RWPE2 (cell line): ENCODE results near the gene CEP41.

Source experiments
- ATAC-seq: fragments of 200-7000 bp; cut with Tn5 transposase; 3 replicates; pipeline ENCODE4 v1.9.1; 2021; ENCODE audit warnings: low read depth
- DNase-seq: peaks from one replicate; pipeline ENCODE4 v3.0.0-alpha.2; 2020; ENCODE audit warnings: low spot score
- H3K27ac ChIP-seq: fragments of 450-650 bp; 2 replicates; pipeline ENCODE4 v1.5.1; 2017; ENCODE audit warnings: mild to moderate bottlenecking; ENCODE audit not compliant: poor library complexity, severe bottlenecking
- H3K27me3 ChIP-seq: fragments of 250-450 bp; sonication (Bioruptor Pico); 2 replicates; pipeline ENCODE4 v1.5.1; 2021; ENCODE audit warnings: mild to moderate bottlenecking, moderate library complexity; ENCODE audit not compliant: insufficient read depth, poor library complexity, severe bottlenecking
- H3K36me3 ChIP-seq: fragments of 250-450 bp; sonication (Bioruptor Pico); 2 replicates; pipeline ENCODE4 v1.5.1; 2020; ENCODE audit warnings: low read depth, mild to moderate bottlenecking, moderate library complexity
- H3K4me1 ChIP-seq: fragments of 250-450 bp; sonication (Bioruptor Pico); 2 replicates; pipeline ENCODE4 v1.5.1; 2021; ENCODE audit warnings: mild to moderate bottlenecking, moderate library complexity; ENCODE audit not compliant: insufficient read depth, poor library complexity, severe bottlenecking
- H3K4me3 ChIP-seq: fragments of 250-450 bp; sonication (Bioruptor Pico); 2 replicates; pipeline ENCODE4 v1.5.1; 2021; ENCODE audit warnings: mild to moderate bottlenecking, moderate library complexity; ENCODE audit not compliant: severe bottlenecking
- H3K9me3 ChIP-seq: fragments of 250-450 bp; sonication (Bioruptor Pico); 2 replicates; pipeline ENCODE4 v1.5.1; 2021; ENCODE audit warnings: mild to moderate bottlenecking, moderate library complexity; ENCODE audit not compliant: severe bottlenecking
- CTCF ChIP-seq: fragments of 450-650 bp; IDR thresholded peaks from one replicate; pipeline ENCODE4 v1.5.1; 2017; ENCODE audit warnings: mild to moderate bottlenecking, moderate library complexity; ENCODE audit not compliant: poor library complexity, severe bottlenecking

The CEP41 gene

GRCh38 chr7:130444751-130445407, 4.1 kb upstream of the CEP41 start:
- Histone ChIP-seq H3K27ac (no peak overlapping the region), H3K9me3 (peaks cover 2% of the 10 kb centered on the region), H3K27me3 (no peaks in the 10 kb centered on the region), H3K4me1 (peaks cover 8% of the 10 kb centered on the region), H3K36me3 (no peaks in the 10 kb centered on the region), H3K4me3 (no peak overlapping the region)
- ATAC-seq: no peak
- DNase-seq: no peak
- no peak for TF ChIP-seq CTCF

- H3K36me3 ChIP-seq: no peaks in the 10 kb centered on the region
- no peak overlapping the region for H3K27ac ChIP-seq
- no peak for ATAC-seq
- no peaks in the 10 kb centered on the region for H3K27me3 ChIP-seq
- H3K4me1 ChIP-seq: peaks cover 9% of the 10 kb centered on the region
- no peak for DNase-seq
- H3K9me3 ChIP-seq: peaks cover 2% of the 10 kb centered on the region
- TF ChIP-seq CTCF: no peak
- no peak overlapping the region for H3K4me3 ChIP-seq
These were observed 3.4 kb upstream of the CEP41 start for GRCh38 chr7:130444234-130444633.

GRCh38 chr7:130442601-130443000, 1.8 kb upstream of the CEP41 start:
- no peak for DNase-seq
- H3K36me3 ChIP-seq: no peaks in the 10 kb centered on the region
- H3K9me3 ChIP-seq: no peaks in the 10 kb centered on the region
- H3K27ac ChIP-seq: no peak overlapping the region
- no peak overlapping the region for H3K4me3 ChIP-seq
- no peak for ATAC-seq
- TF ChIP-seq CTCF: no peak
- H3K4me1 ChIP-seq: peaks cover 9% of the 10 kb centered on the region
- no peaks in the 10 kb centered on the region for H3K27me3 ChIP-seq

GRCh38 chr7:130441408-130441869, 623 bp upstream of the CEP41 start:
- Histone ChIP-seq H3K4me1 (peaks cover 9% of the 10 kb centered on the region), H3K27ac (peak overlapping the region; percentile 76), H3K9me3 (no peaks in the 10 kb centered on the region), H3K36me3 (no peaks in the 10 kb centered on the region), H3K4me3 (peak overlapping the region; percentile 59), H3K27me3 (no peaks in the 10 kb centered on the region)
- DNase-seq (no peak), ATAC-seq (no peak)
- no peak for TF ChIP-seq CTCF

- ATAC-seq: no peak
These were observed 4.6 kb downstream of the CEP41 start for GRCh38 chr7:130436253-130436652.

More at GRCh38 chr7:130436253-130436652, 4.6 kb downstream of the CEP41 start:
- Histone ChIP-seq H3K4me3 (no peak overlapping the region), H3K9me3 (no peaks in the 10 kb centered on the region), H3K36me3 (no peaks in the 10 kb centered on the region), H3K4me1 (peaks cover 46% of the 10 kb centered on the region), H3K27me3 (no peaks in the 10 kb centered on the region), H3K27ac (no peak overlapping the region)
- no peak for DNase-seq
- TF ChIP-seq CTCF: no peak
